Effector memory CD8-positive, alpha-beta T cell (primary cell): ENCODE results near the gene CLIC3.

ENCODE experiments used
- ATAC-seq: fragments of 150-1000 bp; cut with Tn5 transposase; replicated peaks from 2 replicates; pipeline ENCODE4 v1.10.0; 2021; ENCODE audit warnings: mild to moderate bottlenecking, moderate library complexity
- DNase-seq, 3 experiments: peaks; one replicate each; pipeline ENCODE4 v3.0.0; 2021
- H3K27ac Mint-ChIP-seq, 2 donors: one replicate each; pipeline ENCODE4 v1.8.0; 2022; ENCODE audit warnings: mild to moderate bottlenecking in 2 of 2, mixed read lengths in 2 of 2, moderate library complexity in 2 of 2
- H3K27me3 Mint-ChIP-seq, 2 donors: one replicate each; pipeline ENCODE4 v1.8.0; 2022; ENCODE audit warnings: mixed read lengths in 2 of 2
- H3K36me3 Mint-ChIP-seq: one replicate; pipeline ENCODE4 v1.8.0; 2022; ENCODE audit warnings: mild to moderate bottlenecking, moderate library complexity, mixed read lengths; ENCODE audit not compliant: insufficient read depth
- H3K4me1 Mint-ChIP-seq, 2 donors: one replicate each; pipeline ENCODE4 v1.8.0; 2022; ENCODE audit warnings: low read depth in 2 of 2, mixed read lengths in 2 of 2
- H3K4me3 Mint-ChIP-seq, 2 donors: one replicate each; pipeline ENCODE4 v1.8.0; 2022; ENCODE audit warnings: mild to moderate bottlenecking in 2 of 2, mixed read lengths in 2 of 2, moderate library complexity in 2 of 2
- H3K9me3 Mint-ChIP-seq, 2 donors: one replicate each; pipeline ENCODE4 v1.8.0; 2022; ENCODE audit warnings: mixed read lengths in 2 of 2

Gene CLIC3

DNA sequence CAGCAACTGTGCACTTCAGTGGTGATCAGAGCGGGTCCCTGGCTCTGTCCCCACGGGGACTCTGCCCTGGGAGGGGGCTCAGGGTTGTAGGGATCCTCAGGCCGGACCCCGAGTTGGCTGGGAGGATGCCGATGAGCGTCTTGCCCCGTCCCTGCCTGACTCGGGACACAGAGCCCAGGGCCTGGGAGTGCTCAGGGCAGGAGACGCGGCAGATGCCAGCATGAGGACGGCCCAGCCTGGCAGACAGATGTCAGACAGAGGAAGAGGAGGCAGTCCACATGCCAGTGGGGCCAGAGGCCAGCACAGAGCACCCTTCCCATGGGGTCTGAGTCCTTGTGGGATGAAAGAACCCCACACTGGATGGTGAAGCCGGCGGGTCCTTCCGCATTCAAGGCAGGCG is 33.0 kb downstream of the CLIC3 start:
- Mint-ChIP-seq H3K27me3 (no peaks in the 10 kb centered on the region), H3K27ac (peak overlapping the region; percentile 69 to 82), H3K4me1 (peaks cover 48 to 58% of the 10 kb centered on the region in 2 donors), H3K4me3 (peak overlapping the region; percentile 25 to 56), H3K36me3 (peaks cover 21% of the 10 kb centered on the region), H3K9me3 (no peaks in the 10 kb centered on the region)
- DNase-seq = no peak
- ATAC-seq = no peak

DNA sequence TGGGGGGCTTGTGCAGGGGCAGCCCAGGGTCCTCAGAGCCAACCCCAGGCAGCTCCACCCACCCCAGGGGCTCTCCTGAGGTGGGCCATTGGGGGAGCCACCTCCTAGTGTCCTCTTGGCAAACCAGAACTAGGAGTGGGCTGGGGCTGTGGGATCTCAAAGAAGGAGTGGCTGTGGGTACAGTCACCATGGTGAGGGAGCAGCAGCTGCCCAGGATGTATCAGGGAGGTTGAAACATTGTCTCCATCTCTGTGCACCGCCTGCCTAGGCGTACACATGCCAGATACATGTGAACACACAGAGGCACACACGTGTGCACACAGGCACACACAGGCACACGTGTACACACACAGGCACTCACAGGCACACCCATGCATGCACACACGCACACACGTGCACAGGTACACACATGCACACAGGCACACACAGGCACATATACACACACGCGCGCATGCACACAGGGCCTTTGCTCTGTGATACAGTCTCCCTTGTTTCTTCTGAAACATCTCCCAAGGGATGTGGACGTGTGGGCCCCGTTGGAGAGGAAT is 33.6 kb downstream of the CLIC3 start:
- H3K4me1 Mint-ChIP-seq = peaks cover 48 to 63% of the 10 kb centered on the region in 2 donors

DNA sequence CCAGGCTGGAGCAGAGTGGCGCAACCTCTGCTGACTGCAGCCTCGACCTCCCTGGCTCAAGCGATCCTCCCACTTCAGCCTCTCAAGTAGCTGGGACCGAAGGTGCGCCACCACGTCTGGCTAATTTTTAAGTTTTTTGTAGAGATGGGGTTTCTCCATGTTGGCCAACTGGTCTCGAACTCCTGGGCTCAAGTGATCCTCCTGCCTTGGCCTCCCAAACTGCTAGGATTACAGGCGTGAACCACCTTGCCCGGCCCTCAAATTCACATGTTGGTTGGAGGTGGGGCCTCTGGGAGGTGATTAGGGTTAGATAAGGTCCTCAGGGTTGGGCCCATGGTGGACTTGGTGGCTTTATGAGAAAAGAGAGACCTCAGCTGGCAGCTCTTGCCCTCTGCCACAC is 34.2 kb downstream of the CLIC3 start:
- H3K4me1 Mint-ChIP-seq = peaks cover 49 to 64% of the 10 kb centered on the region in 2 donors
- ATAC-seq (no peak), DNase-seq (no peak)
- H3K9me3 Mint-ChIP-seq = no peaks in the 10 kb centered on the region
- peak overlapping the region in 1 of 2 donors; percentile 82 for H3K27ac Mint-ChIP-seq
- H3K27me3 Mint-ChIP-seq = no peaks in the 10 kb centered on the region
- H3K4me3 Mint-ChIP-seq = peak overlapping the region; percentile 10 to 56
- H3K36me3 Mint-ChIP-seq = peaks cover 19% of the 10 kb centered on the region

More for the DNA sequence above, 33.6 kb downstream of the CLIC3 start:
- H3K27ac Mint-ChIP-seq = peak overlapping the region; percentile 69 to 82
- DNase-seq (no peak), ATAC-seq (no peak)
- H3K9me3 Mint-ChIP-seq = no peaks in the 10 kb centered on the region
- peak overlapping the region; percentile 25 to 56 for H3K4me3 Mint-ChIP-seq
- peaks cover 21% of the 10 kb centered on the region for H3K36me3 Mint-ChIP-seq
- no peaks in the 10 kb centered on the region for H3K27me3 Mint-ChIP-seq

DNA sequence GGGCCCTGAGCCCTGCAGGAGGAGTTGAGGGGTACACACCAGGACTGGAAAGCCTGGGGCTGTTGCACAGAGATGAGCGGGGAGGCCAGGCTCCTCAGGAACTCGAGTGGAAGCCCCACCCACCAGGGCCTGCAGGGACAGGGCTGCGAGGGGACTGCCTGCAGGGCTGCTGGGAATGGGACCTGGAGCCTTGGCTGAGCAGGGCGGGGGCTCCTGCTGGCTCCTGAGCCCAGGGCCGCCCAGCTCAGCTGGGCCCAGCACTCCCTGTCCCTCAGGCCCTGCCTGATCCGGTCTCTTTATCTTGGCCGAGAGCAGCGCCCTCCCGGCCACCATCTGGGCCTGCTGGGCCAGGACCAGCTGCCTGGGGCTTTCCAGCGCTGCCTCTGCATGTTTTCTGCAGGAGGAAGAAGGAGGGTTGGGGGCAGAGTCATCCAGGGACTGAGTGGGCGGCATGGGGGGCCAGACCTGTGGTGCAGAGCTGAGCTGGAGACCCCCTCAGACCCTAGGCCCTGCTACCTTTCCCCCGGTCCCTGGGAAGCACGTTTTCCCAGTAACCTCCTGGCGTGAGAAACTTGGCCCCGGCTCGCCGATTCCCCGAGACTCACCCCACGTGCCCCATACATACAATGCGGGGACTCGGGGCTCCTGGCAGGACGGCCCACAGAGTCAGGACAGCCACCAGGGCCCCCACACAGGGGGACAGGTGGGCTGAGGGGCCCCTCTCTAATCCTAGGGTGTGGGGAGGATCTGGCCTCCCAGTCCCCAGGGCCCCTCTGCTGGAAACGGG is 34.9 kb downstream of the CLIC3 start:
- ATAC-seq (no peak), DNase-seq (no peak)
- peak overlapping the region; percentile 75 to 79 for H3K4me3 Mint-ChIP-seq
- peaks cover 15% of the 10 kb centered on the region for H3K36me3 Mint-ChIP-seq
- H3K27me3 Mint-ChIP-seq = no peaks in the 10 kb centered on the region
- peaks cover 51 to 67% of the 10 kb centered on the region in 2 donors for H3K4me1 Mint-ChIP-seq
- H3K9me3 Mint-ChIP-seq = peaks cover 4 to 6% of the 10 kb centered on the region in 2 donors
- H3K27ac Mint-ChIP-seq = peak overlapping the region; percentile 81 to 93

DNA sequence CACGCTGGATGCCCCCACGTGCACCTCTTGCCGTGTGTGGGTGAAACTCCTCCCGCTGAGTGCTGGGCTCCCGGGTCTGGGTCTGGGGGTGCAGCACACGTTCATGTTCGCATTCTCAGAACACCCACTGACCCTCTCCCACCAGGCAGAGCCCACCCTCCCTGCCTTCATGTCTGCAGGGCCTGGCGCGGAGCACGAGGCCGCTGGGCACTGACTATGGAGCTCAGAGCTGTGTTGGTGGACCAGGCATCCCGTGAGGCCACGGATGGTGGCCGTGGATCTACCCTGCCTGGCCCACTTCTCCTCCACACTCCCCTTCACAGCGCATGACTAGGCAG is 35.5 kb downstream of the CLIC3 start:
- Mint-ChIP-seq H3K27ac (peak overlapping the region; percentile 81 to 93), H3K4me1 (peaks cover 50 to 65% of the 10 kb centered on the region in 2 donors), H3K9me3 (peaks cover 4 to 8% of the 10 kb centered on the region in 2 donors), H3K4me3 (peak overlapping the region; percentile 75 to 79), H3K27me3 (no peaks in the 10 kb centered on the region), H3K36me3 (peaks cover 11% of the 10 kb centered on the region)
- DNase-seq = no peak
- no peak for ATAC-seq

DNA sequence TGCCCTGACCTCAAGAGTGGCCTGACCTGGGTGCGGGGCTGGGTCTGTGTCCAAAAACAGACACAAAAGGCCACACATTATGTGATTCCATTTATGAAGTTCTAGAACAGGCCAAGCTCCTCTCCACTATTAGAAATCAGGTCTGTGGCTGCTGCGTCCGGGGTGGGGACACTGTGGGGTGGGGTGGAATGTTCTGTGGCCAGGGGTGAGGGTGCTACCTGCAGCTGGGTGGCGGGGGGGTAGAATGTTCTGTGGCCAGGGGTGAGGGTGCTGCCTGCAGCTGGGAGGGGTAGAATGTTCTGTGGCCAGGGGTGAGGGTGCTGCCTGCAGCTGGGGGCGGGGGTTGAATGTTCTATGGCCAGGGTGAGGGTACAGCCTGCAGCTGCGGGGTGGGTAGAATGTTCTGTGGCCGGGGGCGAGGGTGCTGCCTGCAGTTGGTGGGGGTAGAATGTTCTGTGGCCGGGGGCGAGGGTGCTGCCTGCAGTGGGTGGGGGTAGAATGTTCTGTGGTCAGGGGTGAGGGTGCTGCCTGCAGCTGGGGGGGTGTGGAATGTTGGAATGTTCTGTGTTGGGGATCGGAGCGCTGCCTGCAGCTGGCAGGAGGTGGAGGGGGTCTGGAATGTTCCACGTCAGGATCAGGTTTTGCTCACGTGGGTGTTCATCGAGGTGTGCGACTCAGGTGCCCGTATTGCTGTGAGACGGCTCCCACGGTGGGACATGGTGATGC is 36.0 kb downstream of the CLIC3 start:
- no peaks in the 10 kb centered on the region for H3K27me3 Mint-ChIP-seq
- peaks cover 4 to 8% of the 10 kb centered on the region in 2 donors for H3K9me3 Mint-ChIP-seq
- ATAC-seq (peak; percentile 91), DNase-seq (peak; percentile 56 to 60 (median 58))
- peaks cover 45 to 61% of the 10 kb centered on the region in 2 donors for H3K4me1 Mint-ChIP-seq
- peak overlapping the region; percentile 81 to 93 for H3K27ac Mint-ChIP-seq
- peaks cover 6% of the 10 kb centered on the region for H3K36me3 Mint-ChIP-seq
- H3K4me3 Mint-ChIP-seq = peak overlapping the region; percentile 75 to 79

DNA sequence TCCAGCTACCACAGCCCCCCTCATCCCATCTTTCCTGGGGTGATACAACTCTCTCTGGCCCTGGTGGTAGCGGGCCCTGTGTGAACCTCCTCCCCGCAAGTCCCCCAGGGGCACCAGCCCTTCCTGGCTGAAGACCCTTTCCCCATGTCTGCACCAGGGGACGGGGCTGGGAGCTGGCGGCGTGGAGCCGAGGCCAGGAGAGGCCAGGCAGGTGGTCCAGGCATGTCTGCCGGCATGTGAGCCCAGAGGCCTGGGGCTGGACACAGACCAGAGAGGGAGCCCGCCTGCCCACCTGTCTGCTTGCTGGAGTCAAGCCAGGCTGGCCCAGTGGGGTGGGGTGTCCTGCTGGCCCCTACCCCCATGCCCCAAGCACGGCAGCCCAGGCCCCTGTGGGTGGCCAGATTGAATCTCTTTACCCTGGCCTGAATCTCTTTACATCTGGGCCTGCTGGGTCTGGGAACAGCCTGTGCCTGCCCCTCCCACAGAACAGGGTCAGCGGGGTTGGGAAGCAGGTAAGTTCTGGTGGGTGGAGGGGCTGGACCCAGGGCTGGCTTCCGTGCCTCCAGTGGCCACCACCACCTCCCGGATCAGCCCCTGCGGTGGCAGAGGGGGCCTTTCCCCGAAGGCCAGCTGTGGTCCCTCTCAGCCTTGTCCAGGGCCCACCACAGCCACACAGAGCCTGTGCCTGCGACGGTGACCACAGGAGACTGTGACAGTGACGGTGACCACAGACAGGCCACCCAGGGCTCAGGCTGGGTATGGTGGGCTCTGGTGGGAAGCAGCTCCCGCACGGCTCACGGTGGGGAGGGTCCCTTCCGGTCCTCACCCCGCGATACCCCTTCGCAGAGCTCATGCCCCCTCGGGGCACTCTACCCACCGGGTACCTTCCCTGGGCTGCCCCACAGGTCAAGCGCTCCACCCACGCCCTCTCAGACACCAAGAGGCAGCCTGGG is 37.2 kb downstream of the CLIC3 start:
- no peak for ATAC-seq
- Mint-ChIP-seq H3K4me3 (peak overlapping the region; percentile 75 to 79), H3K27ac (peak overlapping the region; percentile 81 to 93)

DNA sequence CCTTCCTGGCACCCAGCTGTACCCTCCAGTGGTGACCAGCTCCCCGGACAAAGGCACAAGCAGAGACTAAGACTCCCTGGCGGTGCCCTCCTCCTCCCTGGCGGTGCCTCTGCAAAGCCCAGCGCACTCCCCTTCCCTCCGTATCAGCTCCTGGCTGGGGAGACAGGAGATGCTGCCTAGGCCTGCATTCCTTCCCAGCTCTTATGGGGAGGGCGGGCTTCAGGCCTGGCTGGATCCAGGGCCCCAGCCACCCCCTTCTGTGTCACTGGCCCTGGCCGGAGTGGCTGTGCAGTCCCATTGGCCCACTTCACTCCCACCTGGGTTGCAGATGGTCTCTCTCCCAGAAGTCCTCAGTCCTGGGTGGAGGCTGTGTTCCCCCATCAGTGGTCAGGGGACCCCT is 37.9 kb downstream of the CLIC3 start:
- peak overlapping the region in 1 of 2 donors; percentile 79 for H3K4me3 Mint-ChIP-seq
- ATAC-seq (no peak), DNase-seq (no peak)
- H3K4me1 Mint-ChIP-seq = peaks cover 49 to 58% of the 10 kb centered on the region in 2 donors
- no peaks in the 10 kb centered on the region for H3K27me3 Mint-ChIP-seq
- H3K36me3 Mint-ChIP-seq = peaks cover 5% of the 10 kb centered on the region
- H3K27ac Mint-ChIP-seq = peak overlapping the region; percentile 81 to 93
- peaks cover 4 to 8% of the 10 kb centered on the region in 2 donors for H3K9me3 Mint-ChIP-seq

More for the DNA sequence above, 37.2 kb downstream of the CLIC3 start:
- peaks cover 5% of the 10 kb centered on the region for H3K36me3 Mint-ChIP-seq
- peaks cover 4 to 8% of the 10 kb centered on the region in 2 donors for H3K9me3 Mint-ChIP-seq
- no peak for DNase-seq
- peaks cover 49 to 60% of the 10 kb centered on the region in 2 donors for H3K4me1 Mint-ChIP-seq
- no peaks in the 10 kb centered on the region for H3K27me3 Mint-ChIP-seq

DNA sequence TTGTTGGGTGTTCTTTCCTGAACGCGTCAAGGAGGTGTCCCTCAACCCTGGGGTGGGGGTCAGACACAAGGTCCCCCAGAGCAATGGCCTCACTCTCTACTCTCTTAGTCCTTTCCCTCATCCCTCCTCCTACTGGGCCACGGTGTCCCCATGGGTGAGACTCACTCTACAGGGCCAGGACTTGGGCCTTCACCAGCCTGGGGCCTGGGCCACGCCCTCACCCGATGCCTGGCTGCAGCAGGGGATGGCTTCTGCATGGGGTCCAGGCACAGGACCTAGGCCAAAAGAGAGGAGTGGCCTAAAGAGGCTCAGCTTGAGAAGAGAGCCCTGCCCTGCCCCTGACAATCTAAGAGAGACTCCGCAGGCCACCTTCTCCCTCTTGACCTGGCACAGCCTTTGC is 38.5 kb downstream of the CLIC3 start:
- Mint-ChIP-seq H3K9me3 (peaks cover 4 to 8% of the 10 kb centered on the region in 2 donors), H3K4me3 (peak overlapping the region in 1 of 2 donors; percentile 79)

DNA sequence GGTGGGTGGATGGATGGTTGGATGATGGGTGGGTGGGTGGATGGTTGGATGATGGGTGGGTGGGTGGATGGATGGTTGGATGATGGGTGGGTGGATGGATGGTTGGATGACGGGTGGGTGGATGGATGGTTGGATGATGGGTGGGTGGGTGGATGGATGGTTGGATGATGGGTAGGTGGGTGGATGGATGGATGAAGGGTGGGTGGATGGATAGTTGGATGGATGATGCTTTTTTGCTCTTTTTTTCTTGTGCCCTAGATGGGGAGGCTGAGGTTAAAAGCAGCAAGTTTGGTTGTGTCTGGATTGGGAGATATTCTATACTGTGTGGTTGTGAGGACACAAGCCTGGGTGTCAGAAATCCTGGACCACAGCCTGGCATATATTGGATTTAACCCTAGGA is 38.9 kb downstream of the CLIC3 start:
- DNase-seq = no peak
- ATAC-seq = no peak
- no peak overlapping the region for H3K4me3 Mint-ChIP-seq
- peaks cover 4 to 8% of the 10 kb centered on the region in 2 donors for H3K9me3 Mint-ChIP-seq
- no peaks in the 10 kb centered on the region for H3K27me3 Mint-ChIP-seq
- peaks cover 5% of the 10 kb centered on the region for H3K36me3 Mint-ChIP-seq
- H3K27ac Mint-ChIP-seq = peak overlapping the region in 1 of 2 donors; percentile 93
- peaks cover 40 to 48% of the 10 kb centered on the region in 2 donors for H3K4me1 Mint-ChIP-seq

More for the DNA sequence above, 38.5 kb downstream of the CLIC3 start:
- Mint-ChIP-seq H3K27me3 (no peaks in the 10 kb centered on the region), H3K27ac (peak overlapping the region in 1 of 2 donors; percentile 93), H3K36me3 (peaks cover 5% of the 10 kb centered on the region), H3K4me1 (peaks cover 44 to 52% of the 10 kb centered on the region in 2 donors)
- ATAC-seq (no peak), DNase-seq (no peak)

DNA sequence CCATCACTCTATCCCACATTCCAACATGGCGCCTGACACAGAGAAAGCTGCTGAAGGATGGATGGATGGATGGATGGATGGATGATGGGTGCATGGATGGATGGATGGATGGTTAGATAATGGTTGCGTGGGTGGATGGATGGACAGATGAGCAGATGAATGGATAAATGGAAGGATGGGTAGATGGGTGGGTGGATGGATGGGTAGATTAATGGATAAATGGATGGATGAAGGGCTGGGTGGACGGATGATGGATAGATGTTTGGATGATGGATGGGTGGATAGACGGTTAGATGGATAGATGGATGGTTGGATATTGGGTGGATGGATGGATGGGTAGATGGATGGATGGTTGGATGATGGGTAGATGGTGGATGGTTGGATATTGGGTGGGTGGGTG is 39.8 kb downstream of the CLIC3 start:
- H3K4me3 Mint-ChIP-seq = peak overlapping the region; percentile 15 to 16
- H3K36me3 Mint-ChIP-seq = peaks cover 5% of the 10 kb centered on the region
- no peak for DNase-seq
- H3K27me3 Mint-ChIP-seq = no peaks in the 10 kb centered on the region
- H3K4me1 Mint-ChIP-seq = peaks cover 34 to 42% of the 10 kb centered on the region in 2 donors
- H3K27ac Mint-ChIP-seq = peak overlapping the region in 1 of 2 donors; percentile 80
- peaks cover 4 to 8% of the 10 kb centered on the region in 2 donors for H3K9me3 Mint-ChIP-seq
- no peak for ATAC-seq

DNA sequence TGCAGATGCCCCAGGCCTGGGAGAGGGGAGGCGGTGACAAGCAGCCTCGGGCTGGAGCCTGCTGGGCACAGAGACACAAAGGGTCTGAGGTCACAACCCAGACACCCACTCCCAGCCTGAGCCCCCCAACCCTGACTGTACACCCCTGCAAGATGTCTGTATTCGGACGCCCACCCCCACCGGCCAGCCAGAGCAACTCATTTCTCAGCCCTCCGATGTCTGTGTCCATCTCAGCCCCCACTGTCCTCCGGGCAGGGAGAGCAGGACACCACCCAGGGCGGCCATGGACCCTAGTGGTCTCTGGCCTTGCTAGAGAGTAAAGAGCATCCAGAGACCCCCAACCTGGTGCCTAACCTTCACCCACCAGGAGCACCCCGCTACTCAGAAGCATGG is 40.4 kb downstream of the CLIC3 start:
- Mint-ChIP-seq H3K4me1 (peaks cover 33 to 41% of the 10 kb centered on the region in 2 donors), H3K27ac (no peak overlapping the region), H3K4me3 (no peak overlapping the region), H3K9me3 (peaks cover 4 to 8% of the 10 kb centered on the region in 2 donors), H3K27me3 (no peaks in the 10 kb centered on the region), H3K36me3 (peaks cover 5% of the 10 kb centered on the region)
- no peak for ATAC-seq
- DNase-seq = no peak
